Activated CD4-positive, alpha-beta T cell treated with anti-CD3 and anti-CD28 coated beads, Interleukin-2, amount 50 U/mL, for 16 hours (primary cell): Measurements from ENCODE around the gene TENT5C.
A peak's percentile ranks its signal among the peaks of the same experiment; 100 is the strongest.

Source experiments
- DNase-seq: peaks from one replicate; pipeline ENCODE4 v3.0.0-alpha.2; 2020

TENT5C gene

GRCh38 chr1:117659550-117660270, 53.9 kb downstream of the TENT5C start:
- DNase-seq = peak; percentile 74

GRCh38 chr1:117660271-117660965, 54.6 kb downstream of the TENT5C start:
- DNase-seq = peak; percentile 18

- DNase-seq = peak; percentile 64
Observed at GRCh38 chr1:117661027-117661426, 55.2 kb downstream of the TENT5C start.

- DNase-seq = no peak
Observed at GRCh38 chr1:117662667-117663066, 56.8 kb downstream of the TENT5C start.

- DNase-seq = no peak
Observed at GRCh38 chr1:117663156-117663902, 57.5 kb downstream of the TENT5C start.

- peak; percentile 94 for DNase-seq
Observed at GRCh38 chr1:117664314-117664713, 58.5 kb downstream of the TENT5C start.

GRCh38 chr1:117665556-117666270, 59.9 kb downstream of the TENT5C start:
- DNase-seq = peak; percentile 18

GRCh38 chr1:117669572-117669971, 63.7 kb downstream of the TENT5C start:
- no peak for DNase-seq

- no peak for DNase-seq
Observed at GRCh38 chr1:117670976-117671780, 65.3 kb downstream of the TENT5C start.

GRCh38 chr1:117671781-117672501, 66.1 kb downstream of the TENT5C start:
- no peak for DNase-seq

GRCh38 chr1:117672756-117673155, 66.9 kb downstream of the TENT5C start:
- no peak for DNase-seq

GRCh38 chr1:117673405-117673804, 67.6 kb downstream of the TENT5C start:
- peak; percentile 48 for DNase-seq

- peak; percentile 57 for DNase-seq
Observed at GRCh38 chr1:117674521-117675400, 68.9 kb downstream of the TENT5C start.

GRCh38 chr1:117675907-117676430, 70.1 kb downstream of the TENT5C start:
- no peak for DNase-seq

GRCh38 chr1:117676615-117677130, 70.8 kb downstream of the TENT5C start:
- no peak for DNase-seq
